IMR-90 (cell line): ENCODE results near the gene CXCL17. TPM values are rescaled to one million over a fixed set of nuclear protein-coding genes. Genes with fewer than 3 reads are reported as not detected.

Experiments used
- ATAC-seq: fragments of 200-7000 bp; cut with Tn5 transposase; 2 replicates; pipeline ENCODE4 v1.9.1; 2020; ENCODE audit warnings: low read depth, mild to moderate bottlenecking, moderate library complexity
- BruUV-seq: library from RNA; stranded (reverse); fragments of 400-500 nt; replicated peaks from 2 replicates; lab custom pipeline; 2021; lab: Mats Ljungman, UMichigan
- CTCF ChIA-PET: fragments of 300-600 bp; formaldehyde crosslinking; extraction: SDS; loops from one replicate; lab custom pipeline; 2021; ENCODE audit warnings: antibody characterized with exemption; lab: Yijun Ruan, JAX
- POLR2A ChIA-PET: fragments of 300-600 bp; sonication (Branson Sonifier 250); formaldehyde crosslinking; loops from one replicate; lab custom pipeline; 2022; ENCODE audit warnings: antibody characterized with exemption; ENCODE audit not compliant: unreplicated experiment; lab: Charles Lee
- DNase-seq: peaks from one replicate; pipeline ENCODE4 v3.0.0; 2013
- H2AFZ ChIP-seq: replicated peaks from 2 replicates; pipeline ENCODE3; 2013; ENCODE audit warnings: low read length, mild to moderate bottlenecking; ENCODE audit not compliant: poor library complexity
- H2AK5ac ChIP-seq: 2 replicates; pipeline ENCODE4 v1.6.1; 2013; ENCODE audit warnings: low read depth, low read length, inconsistent platforms
- H2AK9ac ChIP-seq: replicated peaks from 2 replicates; pipeline ENCODE3; 2013; ENCODE audit warnings: mild to moderate bottlenecking, low read depth, low read length, moderate library complexity; ENCODE audit not compliant: poor library complexity
- H2BK120ac ChIP-seq: 2 replicates; pipeline ENCODE4 v1.6.1; 2013; ENCODE audit warnings: low read depth, low read length, inconsistent platforms
- H2BK15ac ChIP-seq: 3 replicates; pipeline ENCODE4 v1.6.1; 2013; ENCODE audit warnings: low read depth, low read length, inconsistent platforms
- H2BK20ac ChIP-seq: 2 replicates; pipeline ENCODE4 v1.6.1; 2013; ENCODE audit warnings: low read depth, mild to moderate bottlenecking, inconsistent platforms, low read length, moderate library complexity
- H2BK5ac ChIP-seq: 2 replicates; pipeline ENCODE4 v1.6.1; 2013; ENCODE audit warnings: mild to moderate bottlenecking, low read depth, low read length, inconsistent platforms; ENCODE audit not compliant: poor library complexity, severe bottlenecking
- H3K14ac ChIP-seq: replicated peaks from 2 replicates; pipeline ENCODE4 v1.6.1; 2013; ENCODE audit warnings: low read depth, low read length, inconsistent platforms
- H3K18ac ChIP-seq: 2 replicates; pipeline ENCODE4 v1.6.1; 2013; ENCODE audit warnings: low read depth, low read length, control low read depth
- H3K23ac ChIP-seq: 2 replicates; pipeline ENCODE4 v1.6.1; 2013; ENCODE audit warnings: low read depth, low read length, inconsistent platforms
- H3K27ac ChIP-seq: 2 replicates; pipeline ENCODE4 v1.5.1; 2013; ENCODE audit warnings: mild to moderate bottlenecking, control low read depth, low read length; ENCODE audit not compliant: insufficient read depth
- H3K27me3 ChIP-seq: 2 replicates; pipeline ENCODE4 v1.6.1; 2013; ENCODE audit warnings: low read length; ENCODE audit not compliant: control insufficient read depth, insufficient read depth
- H3K36me3 ChIP-seq: 2 replicates; pipeline ENCODE4 v1.6.1; 2013; ENCODE audit warnings: low read length, mixed read lengths; ENCODE audit not compliant: control insufficient read depth, insufficient read depth
- H3K4ac ChIP-seq: 2 replicates; pipeline ENCODE4 v1.6.1; 2013; ENCODE audit warnings: low read depth, low read length, inconsistent platforms
- H3K4me1 ChIP-seq: 2 replicates; pipeline ENCODE4 v1.6.1; 2013; ENCODE audit warnings: low read length, mixed read lengths; ENCODE audit not compliant: control insufficient read depth, insufficient read depth
- H3K4me2 ChIP-seq: 2 replicates; pipeline ENCODE4 v1.6.1; 2013; ENCODE audit warnings: low read depth, mild to moderate bottlenecking, control low read depth, low read length, moderate library complexity
- H3K4me3 ChIP-seq: 2 replicates; pipeline ENCODE4 v1.5.1; 2013; ENCODE audit warnings: low read depth, mild to moderate bottlenecking, control low read depth, low read length, moderate library complexity; ENCODE audit not compliant: insufficient read depth
- H3K56ac ChIP-seq: 2 replicates; pipeline ENCODE4 v1.6.1; 2013; ENCODE audit warnings: low read length, inconsistent platforms; ENCODE audit not compliant: insufficient read depth; ENCODE audit errors: extremely low read depth
- H3K79me1 ChIP-seq, 2 experiments: 2 replicates each; pipeline ENCODE4 v1.6.1; 2013; ENCODE audit warnings: low read length in 2 of 2, inconsistent platforms in 1 of 2, low read depth in 1 of 2
- H3K9ac ChIP-seq: 2 replicates; pipeline ENCODE4 v1.6.1; 2013; ENCODE audit warnings: low read depth, low read length, control low read depth
- H3K9me1 ChIP-seq: 2 replicates; pipeline ENCODE4 v1.6.1; 2013; ENCODE audit warnings: low read length, inconsistent platforms; ENCODE audit not compliant: insufficient read depth
- H3K9me3 ChIP-seq: 2 replicates; pipeline ENCODE4 v1.6.1; 2013; ENCODE audit warnings: low read length; ENCODE audit not compliant: control insufficient read depth, insufficient read depth
- H4K20me1 ChIP-seq: 2 replicates; pipeline ENCODE4 v1.6.1; 2013; ENCODE audit warnings: low read length, inconsistent platforms; ENCODE audit not compliant: insufficient read depth
- H4K5ac ChIP-seq: 2 replicates; pipeline ENCODE4 v1.6.1; 2013; ENCODE audit warnings: mild to moderate bottlenecking, low read depth, low read length, control low read depth
- H4K8ac ChIP-seq, 2 experiments: 2 replicates each; pipeline ENCODE4 v1.6.1; 2013; ENCODE audit warnings: low read depth in 2 of 2, low read length in 2 of 2, control low read depth in 1 of 2, inconsistent platforms in 1 of 2
- H4K91ac ChIP-seq: 2 replicates; pipeline ENCODE4 v1.6.1; 2013; ENCODE audit warnings: low read depth, low read length, inconsistent platforms; ENCODE audit not compliant: insufficient read depth
- CHD1 ChIP-seq: IDR thresholded peaks from 2 replicates; pipeline ENCODE4 v1.6.1; 2012; ENCODE audit warnings: low read depth, low read length, improper control_type of control experiment
- MAFK ChIP-seq: IDR thresholded peaks from 2 replicates; pipeline ENCODE4 v1.6.1; 2012; ENCODE audit warnings: low read depth, low read length, improper control_type of control experiment
- MAZ ChIP-seq: IDR thresholded peaks from 2 replicates; pipeline ENCODE4 v1.6.1; 2012; ENCODE audit warnings: low read depth, mild to moderate bottlenecking, low read length, improper control_type of control experiment, moderate library complexity, borderline replicate concordance
- POLR2A ChIP-seq: IDR thresholded peaks from 2 replicates; pipeline ENCODE4 v1.6.1; 2012; ENCODE audit warnings: mild to moderate bottlenecking, low read depth, low read length
- RAD21 ChIP-seq: IDR thresholded peaks from 2 replicates; pipeline ENCODE4 v1.6.1; 2012; ENCODE audit warnings: low read length, improper control_type of control experiment
- SMC3 ChIP-seq: fragments of 150-350 bp; IDR thresholded peaks from 2 replicates; pipeline ENCODE4 v1.6.1; 2016; ENCODE audit warnings: low read depth, mild to moderate bottlenecking, antibody characterized with exemption, low read length, moderate library complexity
- WGBS, 2 experiments: methylation state at CpG; one replicate each; pipeline versions ENCODE4 v1.1.5 to v1.1.7; 2013; ENCODE audit warnings: missing lambda C conversion rate in 2 of 2; ENCODE audit not compliant: insufficient read length in 1 of 2; ENCODE audit errors: extremely low coverage in 2 of 2; 5-methylcytosine and 5-hydroxymethylcytosine counted together
- dilution Hi-C: fragments of 300-500 bp; cut with HindIII; formaldehyde crosslinking; loops from one replicate; pipeline ENCODE4 v1.14.3; 2018; ENCODE audit warnings: low sequenced_read_pairs; ENCODE audit not compliant: unreplicated experiment
- in situ Hi-C: fragments of 300-500 bp; cut with MboI; formaldehyde crosslinking; loops from 3 replicates; pipeline ENCODE4 v1.14.3; 2019; ENCODE audit warnings: low sequenced_read_pairs, inconsistent platforms, mixed read lengths
- intact Hi-C: fragments of 100-400 bp; cut with micrococcal nuclease; formaldehyde crosslinking; loops from 2 replicates; pipeline ENCODE4 v1.10.0; 2022
- polyA plus RNA-seq, 3 experiments: library from polyadenylated mRNA; depleted of rRNA; stranded (reverse); fragments of >200 nt; gene quantifications; 2 replicates each; pipeline ENCODE4 v1.2.3, GENCODE V29; 2012; ENCODE audit warnings: low replicate concordance in 1 of 3
- total RNA-seq: library from RNA; depleted of rRNA; stranded (reverse); fragments of >200 nt; gene quantifications from 2 replicates; pipeline ENCODE4 v1.2.3, GENCODE V29; 2012
- TF ChIP-seq, protein P1 (sequence below): fragments of 150-350 bp; IDR thresholded peaks from 2 replicates; pipeline ENCODE4 v1.6.1; 2016; ENCODE audit warnings: low read depth, mild to moderate bottlenecking, low read length, moderate library complexity, borderline replicate concordance
- TF ChIP-seq, protein P2 (sequence below): fragments of 150-350 bp; IDR thresholded peaks from 2 replicates; pipeline ENCODE4 v1.6.1; 2017; ENCODE audit warnings: mild to moderate bottlenecking, antibody characterized with exemption, low read length, low read depth

CXCL17 gene
- total and polyA plus RNA-seq, 2 of the 4 experiments (the other 2 are of a cell fraction): not detected

DNA sequence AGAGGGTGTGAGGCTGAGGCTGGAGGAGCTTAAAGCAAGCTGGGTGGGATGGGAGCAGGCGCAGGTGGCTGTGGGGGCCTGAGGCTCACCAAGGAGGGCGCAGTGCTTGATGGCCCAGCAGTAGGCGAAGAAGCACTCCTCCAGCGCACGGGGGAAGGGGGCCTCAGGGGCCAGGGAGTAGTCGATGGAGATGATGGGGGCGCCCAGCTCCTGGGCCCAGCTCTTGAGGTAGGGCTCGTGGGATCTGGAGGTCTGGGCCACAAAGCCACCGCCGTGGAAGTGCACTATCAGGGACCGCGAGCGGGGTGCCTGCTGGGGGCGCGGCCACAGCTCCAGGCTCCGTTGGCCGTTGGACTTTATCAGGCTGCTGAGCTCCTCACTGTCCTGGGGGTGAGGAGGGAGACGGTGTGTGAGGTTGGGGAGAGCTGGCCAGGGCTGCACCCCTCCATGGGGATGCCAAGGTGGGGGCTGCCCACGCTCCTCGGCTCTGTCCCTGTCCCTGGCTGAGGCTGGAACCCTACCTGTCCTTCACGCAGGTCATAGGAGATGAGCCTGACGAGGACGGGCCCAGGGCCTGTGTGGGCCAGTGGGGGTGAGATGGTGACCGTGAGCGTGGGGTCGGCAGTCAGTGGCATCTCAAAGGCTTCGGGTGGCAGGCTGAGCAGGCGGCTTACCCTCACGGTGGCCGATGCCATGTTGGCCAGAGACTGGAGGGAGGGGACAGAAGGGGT is 35.5 kb downstream of the CXCL17 start:
- Histone ChIP-seq H3K56ac (no peak overlapping the region), H2BK5ac (no peak overlapping the region), H2AK9ac (peak overlapping the region; percentile 16), H2BK15ac (no peak overlapping the region), H4K20me1 (peaks cover 15% of the 10 kb centered on the region), H2BK20ac (no peak overlapping the region), H3K18ac (no peak overlapping the region), H3K27ac (no peak overlapping the region), H3K14ac (no peak overlapping the region), H2BK120ac (no peak overlapping the region), H2AFZ (no peak overlapping the region), H4K5ac (no peak overlapping the region), H3K9me1 (0 out of 2 replicates have a peak, but pooled peaks cover 4% of the 10 kb centered on the region), H3K36me3 (peaks cover 1% of the 10 kb centered on the region; the same call in 1 of the 2 replicates), H3K27me3 (no peaks in the 10 kb centered on the region), H4K91ac (no peak overlapping the region), H3K79me1 (peaks cover 0 to 4% of the 10 kb centered on the region in 2 experiments; a peak in 1 of 4 replicates), H3K23ac (no peak overlapping the region), H3K4me3 (no peak overlapping the region), H3K4ac (no peak overlapping the region), H2AK5ac (no peak overlapping the region), H3K9me3 (no peaks in the 10 kb centered on the region), H3K9ac (no peak overlapping the region), H4K8ac (no peak overlapping the region), H3K4me1 (0 out of 2 replicates have a peak, but pooled peaks cover 4% of the 10 kb centered on the region), H3K4me2 (no peak overlapping the region)
- in situ Hi-C loops: no loop called here
- CTCF ChIA-PET: no interaction called here
- TF ChIP-seq, protein P1, sequence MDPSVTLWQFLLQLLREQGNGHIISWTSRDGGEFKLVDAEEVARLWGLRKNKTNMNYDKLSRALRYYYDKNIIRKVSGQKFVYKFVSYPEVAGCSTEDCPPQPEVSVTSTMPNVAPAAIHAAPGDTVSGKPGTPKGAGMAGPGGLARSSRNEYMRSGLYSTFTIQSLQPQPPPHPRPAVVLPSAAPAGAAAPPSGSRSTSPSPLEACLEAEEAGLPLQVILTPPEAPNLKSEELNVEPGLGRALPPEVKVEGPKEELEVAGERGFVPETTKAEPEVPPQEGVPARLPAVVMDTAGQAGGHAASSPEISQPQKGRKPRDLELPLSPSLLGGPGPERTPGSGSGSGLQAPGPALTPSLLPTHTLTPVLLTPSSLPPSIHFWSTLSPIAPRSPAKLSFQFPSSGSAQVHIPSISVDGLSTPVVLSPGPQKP: no peak
- TF ChIP-seq RAD21: no peak
- TF ChIP-seq CHD1: no peak
- no peak for TF ChIP-seq POLR2A
- TF ChIP-seq, protein P2, sequence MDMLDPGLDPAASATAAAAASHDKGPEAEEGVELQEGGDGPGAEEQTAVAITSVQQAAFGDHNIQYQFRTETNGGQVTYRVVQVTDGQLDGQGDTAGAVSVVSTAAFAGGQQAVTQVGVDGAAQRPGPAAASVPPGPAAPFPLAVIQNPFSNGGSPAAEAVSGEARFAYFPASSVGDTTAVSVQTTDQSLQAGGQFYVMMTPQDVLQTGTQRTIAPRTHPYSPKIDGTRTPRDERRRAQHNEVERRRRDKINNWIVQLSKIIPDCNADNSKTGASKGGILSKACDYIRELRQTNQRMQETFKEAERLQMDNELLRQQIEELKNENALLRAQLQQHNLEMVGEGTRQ: no peak
- no peak for TF ChIP-seq SMC3
- no peak for TF ChIP-seq MAFK
- no peak for TF ChIP-seq MAZ
- DNase-seq: no peak
- no TSS peak for BruUV-seq
- dilution Hi-C loops: no loop called here
- POLR2A ChIA-PET: no interaction called here
- WGBS, 2 experiments: 95% methylated on average over 8 of the region's 30 CpGs; no CpG with 5 or more reads in 1 of the 2 experiments
- intact Hi-C loops: loop anchor here (10.0 kb wide), 1 partner anchor 272 kb away; the partner anchor contains the start of gene POU2F2
- ATAC-seq: no peak
